Coronary artery (tissue), 2 donors: Measurements from ENCODE around the gene MSI2.

ENCODE experiments used
- DNase-seq: peaks from one replicate; pipeline ENCODE4 v3.0.0-alpha.2; 2017; ENCODE audit warnings: low spot score
- H3K27ac ChIP-seq, 2 donors: fragments of 200-600 bp; sonication (generic); one replicate each; pipeline ENCODE4 v1.5.1; 2016 to 2019
- H3K4me3 ChIP-seq: fragments of 200-600 bp; sonication (generic); 2 replicates; pipeline ENCODE4 v1.5.1; 2016; ENCODE audit warnings: mild to moderate bottlenecking, moderate library complexity
- CTCF ChIP-seq: fragments of 200-600 bp; sonication (generic); IDR thresholded peaks from one replicate; pipeline ENCODE4 v1.5.1; 2019; ENCODE audit warnings: antibody characterized with exemption

Gene MSI2

GRCh38 chr17:57315061-57316015 is 59.0 kb downstream of the MSI2 start:
- DNase-seq: no peak
- H3K4me3 ChIP-seq: no peak overlapping the region
- no peak for TF ChIP-seq CTCF
- no peak overlapping the region for H3K27ac ChIP-seq

- no peak for TF ChIP-seq CTCF
- no peak for DNase-seq
- Histone ChIP-seq H3K4me3 (no peak overlapping the region), H3K27ac (no peak overlapping the region)
These were observed 60.0 kb downstream of the MSI2 start for GRCh38 chr17:57316361-57316760.

GRCh38 chr17:57317079-57317478 is 60.8 kb downstream of the MSI2 start:
- TF ChIP-seq CTCF: no peak
- no peak overlapping the region for H3K27ac ChIP-seq
- DNase-seq: no peak
- H3K4me3 ChIP-seq: no peak overlapping the region

- no peak overlapping the region for H3K27ac ChIP-seq
- TF ChIP-seq CTCF: no peak
- no peak for DNase-seq
These were observed 62.6 kb downstream of the MSI2 start for GRCh38 chr17:57318913-57319312.

GRCh38 chr17:57319806-57320205 is 63.5 kb downstream of the MSI2 start:
- Histone ChIP-seq H3K4me3 (no peak overlapping the region), H3K27ac (no peak overlapping the region)
- TF ChIP-seq CTCF: no peak
- no peak for DNase-seq

More at GRCh38 chr17:57318913-57319312, 62.6 kb downstream of the MSI2 start:
- no peak overlapping the region for H3K4me3 ChIP-seq

GRCh38 chr17:57323391-57323790 is 67.1 kb downstream of the MSI2 start:
- Histone ChIP-seq H3K27ac (no peak overlapping the region), H3K4me3 (no peak overlapping the region)
- TF ChIP-seq CTCF: no peak
- DNase-seq: no peak

- no peak overlapping the region for H3K27ac ChIP-seq
- H3K4me3 ChIP-seq: no peak overlapping the region
- DNase-seq: no peak
- TF ChIP-seq CTCF: no peak
These were observed 67.7 kb downstream of the MSI2 start for GRCh38 chr17:57324060-57324459.
